ENCODE measurements around the gene MAP3K5. TPM values are rescaled to one million over a fixed set of nuclear protein-coding genes. Genes with fewer than 3 reads are reported as not detected.

The MAP3K5 gene
- total and polyA plus RNA-seq, 4 experiments from 2014 or later: 7.3 to 31.7 (median 28.8) TPM

- peak overlapping the region in 6 of 7 donors; percentile 12 to 95 (median 72) for H3K27ac Mint-ChIP-seq
- intact Hi-C loops (cut with micrococcal nuclease): no loop called here
Observed at GRCh38 chr6:136747507-136747906, 44.8 kb downstream of the MAP3K5 start.

GRCh38 chr6:136745300-136745699 is 47.0 kb downstream of the MAP3K5 start:
- no peak overlapping the region for H3K4me3 Mint-ChIP-seq
- H3K36me3 Mint-ChIP-seq: no peaks in the 10 kb centered on the region
- peak overlapping the region in 2 of 7 donors; percentile 35 to 71 for H3K27ac Mint-ChIP-seq
- Histone ChIP-seq H3K27ac (ENCODE audit: low read depth, low read length) (no peak overlapping the region), H3K27me3 (ENCODE audit: insufficient read depth, low read length) (no peaks in the 10 kb centered on the region), H3K9me3 (ENCODE audit: control insufficient read depth in 1 of 2, low read length in 2 of 2) (no peaks in the 10 kb centered on the region), H3K4me1 (ENCODE audit: insufficient read depth, low read length) (peaks cover 54% of the 10 kb centered on the region), H3K4me3 (ENCODE audit: low read length in 2 of 2) (no peak overlapping the region), H3K36me3 (ENCODE audit: insufficient read depth, low read length) (no peaks in the 10 kb centered on the region)
- intact Hi-C loops (cut with micrococcal nuclease): no loop called here
- H3K27me3 Mint-ChIP-seq: no peaks in the 10 kb centered on the region
- H3K4me1 Mint-ChIP-seq: peaks cover 41 to 78% (median 60%) of the 10 kb centered on the region in 4 donors
- peaks cover 0 to 2% (median 0%) of the 10 kb centered on the region in 8 donors for H3K9me3 Mint-ChIP-seq
- ChIA-PET POLR2A (ENCODE audit: partially characterized antibody) (interaction anchor here (1.0 to 13.2 kb wide), 2 partner anchors 10 to 44 kb away, joined by 3 to 249 read pairs; partner anchors contain the start of gene MAP3K5), CTCF (ENCODE audit: partially characterized antibody) (interaction anchor here (1.1 to 12.5 kb wide), 4 partner anchors 10 to 101 kb away, joined by 3 to 156 read pairs (median 10); partner anchors contain the start of gene MAP3K5)
- DNase-seq: no peak

More at GRCh38 chr6:136747507-136747906, 44.8 kb downstream of the MAP3K5 start:
- Histone ChIP-seq H3K36me3 (ENCODE audit: insufficient read depth, low read length) (no peaks in the 10 kb centered on the region), H3K27me3 (ENCODE audit: insufficient read depth, low read length) (no peaks in the 10 kb centered on the region), H3K9me3 (ENCODE audit: control insufficient read depth in 1 of 2, low read length in 2 of 2) (no peaks in the 10 kb centered on the region), H3K27ac (ENCODE audit: low read depth, low read length) (no peak overlapping the region), H3K4me3 (ENCODE audit: low read length in 2 of 2) (no peak overlapping the region), H3K4me1 (ENCODE audit: insufficient read depth, low read length) (peaks cover 67% of the 10 kb centered on the region)
- Mint-ChIP-seq H3K4me1 (peaks cover 56 to 87% (median 72%) of the 10 kb centered on the region in 4 donors), H3K27me3 (no peaks in the 10 kb centered on the region), H3K36me3 (no peaks in the 10 kb centered on the region), H3K4me3 (peak overlapping the region in 1 of 8 donors; percentile 15), H3K9me3 (no peaks in the 10 kb centered on the region)
- ChIA-PET POLR2A (ENCODE audit: partially characterized antibody) (interaction anchor here (13.2 kb wide), 1 partner anchor 41 kb away, joined by 249 read pairs; the partner anchor contains the start of gene MAP3K5), CTCF (ENCODE audit: partially characterized antibody) (interaction anchor here (1.4 to 12.5 kb wide), 3 partner anchors 8 to 103 kb away, joined by 3 to 156 read pairs (median 15); partner anchors contain the start of gene MAP3K5)
- no peak for DNase-seq

- intact Hi-C loops (cut with micrococcal nuclease): no loop called here
- no peaks in the 10 kb centered on the region for H3K9me3 ChIP-seq (ENCODE audit: control insufficient read depth in 1 of 2, low read length in 2 of 2)
- DNase-seq: no peak
- CTCF ChIA-PET (ENCODE audit: partially characterized antibody): interaction anchor here (1.1 to 12.5 kb wide), 4 partner anchors 10 to 100 kb away, joined by 3 to 156 read pairs (median 10); partner anchors contain the start of gene MAP3K5
- Mint-ChIP-seq H3K9me3 (peaks cover 0 to 2% (median 0%) of the 10 kb centered on the region in 8 donors), H3K4me3 (no peak overlapping the region), H3K4me1 (peaks cover 41 to 78% (median 61%) of the 10 kb centered on the region in 4 donors), H3K36me3 (no peaks in the 10 kb centered on the region), H3K27me3 (no peaks in the 10 kb centered on the region), H3K27ac (peak overlapping the region in 1 of 7 donors; percentile 55)
- no peaks in the 10 kb centered on the region for H3K36me3 ChIP-seq (ENCODE audit: insufficient read depth, low read length)
- peaks cover 52% of the 10 kb centered on the region for H3K4me1 ChIP-seq (ENCODE audit: insufficient read depth, low read length)
- no peak overlapping the region for H3K4me3 ChIP-seq (ENCODE audit: low read length in 2 of 2)
- POLR2A ChIA-PET (ENCODE audit: partially characterized antibody): interaction anchor here (13.2 kb wide), 1 partner anchor 44 kb away, joined by 249 read pairs; the partner anchor contains the start of gene MAP3K5
- H3K27me3 ChIP-seq (ENCODE audit: insufficient read depth, low read length): no peaks in the 10 kb centered on the region
- H3K27ac ChIP-seq (ENCODE audit: low read depth, low read length): no peak overlapping the region
Observed at GRCh38 chr6:136744889-136745288, 47.4 kb downstream of the MAP3K5 start.

- POLR2A ChIA-PET (ENCODE audit: partially characterized antibody): interaction anchor here (1.0 to 4.7 kb wide), 2 partner anchors 50 kb away, joined by 3 to 49 read pairs; partner anchors contain the start of gene MAP3K5
- no peaks in the 10 kb centered on the region for H3K9me3 ChIP-seq (ENCODE audit: control insufficient read depth in 1 of 2, low read length in 2 of 2)
- intact Hi-C loops (cut with micrococcal nuclease): no loop called here
- no peak overlapping the region for H3K27ac ChIP-seq (ENCODE audit: low read depth, low read length)
- no peaks in the 10 kb centered on the region for H3K27me3 ChIP-seq (ENCODE audit: insufficient read depth, low read length)
- DNase-seq: no peak
- H3K4me1 ChIP-seq (ENCODE audit: insufficient read depth, low read length): peaks cover 35% of the 10 kb centered on the region
- H3K36me3 ChIP-seq (ENCODE audit: insufficient read depth, low read length): no peaks in the 10 kb centered on the region
- CTCF ChIA-PET (ENCODE audit: partially characterized antibody): interaction anchor here (12.5 kb wide), 1 partner anchor 49 kb away, joined by 156 read pairs; the partner anchor contains the start of gene MAP3K5
- Mint-ChIP-seq H3K4me1 (peaks cover 43 to 80% (median 66%) of the 10 kb centered on the region in 4 donors), H3K27me3 (no peaks in the 10 kb centered on the region), H3K4me3 (peak overlapping the region in 1 of 8 donors; percentile 47), H3K27ac (peak overlapping the region in 2 of 7 donors; percentile 19 to 43), H3K36me3 (no peaks in the 10 kb centered on the region), H3K9me3 (peaks cover 0 to 2% (median 0%) of the 10 kb centered on the region in 8 donors)
- H3K4me3 ChIP-seq (ENCODE audit: low read length in 2 of 2): no peak overlapping the region
Observed at GRCh38 chr6:136742125-136742524, 50.2 kb downstream of the MAP3K5 start.

- Histone ChIP-seq H3K36me3 (ENCODE audit: insufficient read depth, low read length) (no peaks in the 10 kb centered on the region), H3K9me3 (ENCODE audit: control insufficient read depth in 1 of 2, low read length in 2 of 2) (no peaks in the 10 kb centered on the region), H3K4me1 (ENCODE audit: insufficient read depth, low read length) (peaks cover 31% of the 10 kb centered on the region), H3K27me3 (ENCODE audit: insufficient read depth, low read length) (no peaks in the 10 kb centered on the region), H3K27ac (ENCODE audit: low read depth, low read length) (no peak overlapping the region), H3K4me3 (ENCODE audit: low read length in 2 of 2) (no peak overlapping the region)
- no peak overlapping the region for H3K27ac Mint-ChIP-seq
- H3K9me3 Mint-ChIP-seq: peaks cover 0 to 2% (median 0%) of the 10 kb centered on the region in 8 donors
- H3K4me1 Mint-ChIP-seq: peaks cover 42 to 70% (median 62%) of the 10 kb centered on the region in 4 donors
- H3K27me3 Mint-ChIP-seq: no peaks in the 10 kb centered on the region
- intact Hi-C loops (cut with micrococcal nuclease): no loop called here
- H3K36me3 Mint-ChIP-seq: no peaks in the 10 kb centered on the region
- DNase-seq: no peak
- ChIA-PET CTCF (ENCODE audit: partially characterized antibody) (interaction anchor here (0.7 to 12.5 kb wide), 11 partner anchors 8 to 96 kb away, joined by 3 to 156 read pairs (median 4); partner anchors contain the start of gene MAP3K5), POLR2A (ENCODE audit: partially characterized antibody) (interaction anchor here (0.7 to 4.7 kb wide), 6 partner anchors 13 to 52 kb away, joined by 3 to 49 read pairs (median 4); partner anchors contain the start of gene MAP3K5)
- peak overlapping the region in 1 of 8 donors; percentile 10 for H3K4me3 Mint-ChIP-seq
Observed at GRCh38 chr6:136740050-136740974, 52.0 kb downstream of the MAP3K5 start.

- Mint-ChIP-seq H3K4me3 (peak overlapping the region in 1 of 8 donors; percentile 3), H3K27ac (peak overlapping the region in 3 of 7 donors; percentile 18 to 57 (median 28)), H3K27me3 (no peaks in the 10 kb centered on the region), H3K9me3 (peaks cover 0 to 2% (median 0%) of the 10 kb centered on the region in 8 donors), H3K36me3 (no peaks in the 10 kb centered on the region), H3K4me1 (peaks cover 39 to 72% (median 62%) of the 10 kb centered on the region in 4 donors)
- POLR2A ChIA-PET (ENCODE audit: partially characterized antibody): interaction anchor here (0.7 to 4.7 kb wide), 6 partner anchors 14 to 53 kb away, joined by 3 to 49 read pairs (median 4); partner anchors contain the start of gene MAP3K5
- DNase-seq: no peak
- Histone ChIP-seq H3K27ac (ENCODE audit: low read depth, low read length) (no peak overlapping the region), H3K27me3 (ENCODE audit: insufficient read depth, low read length) (no peaks in the 10 kb centered on the region), H3K36me3 (ENCODE audit: insufficient read depth, low read length) (no peaks in the 10 kb centered on the region), H3K4me1 (ENCODE audit: insufficient read depth, low read length) (peaks cover 29% of the 10 kb centered on the region), H3K9me3 (ENCODE audit: control insufficient read depth in 1 of 2, low read length in 2 of 2) (no peaks in the 10 kb centered on the region), H3K4me3 (ENCODE audit: low read length in 2 of 2) (no peak overlapping the region)
- intact Hi-C loops (cut with micrococcal nuclease): loop anchor here (1.0 to 2.0 kb wide), 2 partner anchors 19 to 54 kb away; no protein-coding TSS in a partner anchor
- CTCF ChIA-PET (ENCODE audit: partially characterized antibody): interaction anchor here (0.8 to 12.5 kb wide), 8 partner anchors 9 to 95 kb away, joined by 3 to 156 read pairs (median 4); partner anchors contain the start of gene MAP3K5
Observed at GRCh38 chr6:136739501-136739900, 52.8 kb downstream of the MAP3K5 start.
